Measurements from ENCODE around the gene FAM163A. TPM values are rescaled to one million over a fixed set of nuclear protein-coding genes. Genes with fewer than 3 reads are reported as not detected.
"Not testable (repeated sequence)": the region's sequence is repeated elsewhere in the genome, so short reads cannot be mapped to it uniquely, and the experiment has no call there.

Gene FAM163A
- polyA plus RNA-seq (2012; ENCODE audit: missing spikeins), result not detected

DNA sequence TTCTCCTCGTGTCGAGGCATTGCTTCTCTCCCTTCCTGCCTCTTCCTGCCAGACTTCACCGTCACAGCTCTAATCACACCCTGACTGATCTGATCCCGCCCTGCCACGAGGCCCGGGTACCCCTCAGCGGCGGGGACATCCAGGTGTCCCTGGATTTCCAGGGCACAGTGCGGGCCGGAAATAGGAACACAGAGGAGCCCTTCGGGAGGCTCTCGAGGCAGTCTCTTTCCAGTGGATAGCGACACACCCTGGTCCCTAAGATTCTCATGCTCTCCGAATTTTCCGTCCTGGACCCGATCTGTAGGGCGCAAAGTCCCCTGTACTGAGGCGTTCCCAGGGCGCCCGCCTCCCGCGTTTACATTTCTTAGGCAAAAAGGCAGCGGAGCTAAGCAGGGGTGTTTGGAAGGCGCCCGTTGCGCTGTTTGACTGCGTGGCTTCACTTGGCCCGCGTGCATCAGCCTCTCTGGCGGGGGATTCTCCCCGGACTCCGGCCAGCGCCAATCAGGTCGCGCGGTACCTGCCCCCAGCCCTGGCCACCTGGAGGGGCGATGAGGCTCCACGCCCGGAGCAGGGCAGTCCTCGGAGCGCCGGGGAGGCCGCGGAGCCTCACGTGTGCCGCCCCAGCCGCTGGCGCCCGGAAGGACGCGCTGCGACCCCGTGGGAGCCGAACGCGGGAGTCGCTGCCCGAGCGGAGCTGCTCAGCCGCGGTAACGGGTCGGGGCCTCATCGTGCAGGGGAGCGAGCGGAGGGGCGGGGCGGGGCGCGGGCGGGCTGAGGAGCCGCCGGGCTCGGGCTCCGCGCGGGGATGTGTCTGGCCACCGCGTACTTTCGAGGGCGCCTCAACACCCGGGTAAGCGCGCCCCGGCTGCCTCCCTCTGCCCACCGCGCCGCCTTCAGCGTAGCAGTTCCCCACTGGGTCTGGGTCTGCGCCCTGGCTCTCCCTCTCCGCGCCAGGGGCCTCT is at the start of gene FAM163A:
Gene FAM163A (plus strand): TSS at position 575 of the 962 bp plus-strand sequence. CDS start 69,807 bp downstream, outside the sequence.
- DNase-seq (ENCODE audit: insufficient read length), result no peak

GRCh38 chr1:179694530-179694929 is 48.6 kb upstream of the FAM163A start:
- not testable (repeated sequence) for FAIRE-seq; DNase-seq (ENCODE audit: insufficient read length)

More for the DNA sequence above, at the start of gene FAM163A:
- TF ChIP-seq TAF1 (IDR thresholded peaks at IDR 0.05; ENCODE audit: borderline replicate concordance, low read depth, low read length) (no peak), POLR2A (IDR thresholded peaks at IDR 0.05; ENCODE audit: low read depth, low read length) (no peak), POLR2AphosphoS5 (IDR thresholded peaks at IDR 0.05; ENCODE audit: low read depth, low read length) (no peak)
- FAIRE-seq, result no peak

DNA sequence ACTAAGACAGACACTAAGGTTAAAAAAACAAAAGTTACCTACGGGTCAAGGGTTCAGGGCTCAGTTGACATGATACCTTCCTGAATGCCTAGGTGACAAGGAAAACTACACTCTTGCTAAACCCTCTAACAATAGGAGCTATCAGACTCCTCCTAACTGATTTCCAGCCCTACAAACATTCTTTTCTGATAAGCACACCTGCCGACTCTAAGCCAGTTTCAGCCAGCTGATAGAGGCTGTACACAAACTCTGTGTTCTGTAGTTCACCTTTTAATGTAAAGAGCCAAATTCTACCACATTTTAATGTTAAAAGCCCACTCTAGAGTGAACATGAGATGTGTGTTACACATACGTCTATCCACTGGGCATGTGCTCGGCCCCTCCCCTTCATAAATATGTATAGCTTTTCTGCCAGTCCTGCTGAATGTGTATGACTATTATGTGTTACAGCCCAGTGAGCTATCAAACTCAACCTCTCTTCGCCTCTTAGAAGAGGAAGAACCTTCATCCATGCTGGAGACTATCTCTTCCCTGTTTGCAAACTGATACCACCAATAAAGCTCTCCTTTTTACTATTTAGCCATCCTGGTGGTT is 40.0 kb upstream of the FAM163A start:
- TF ChIP-seq POLR2AphosphoS5 (IDR thresholded peaks at IDR 0.05; ENCODE audit: low read depth, low read length) (no peak), TAF1 (IDR thresholded peaks at IDR 0.05; ENCODE audit: borderline replicate concordance, low read depth, low read length) (no peak), POLR2A (IDR thresholded peaks at IDR 0.05; ENCODE audit: low read depth, low read length) (no peak)
- no peak for DNase-seq (ENCODE audit: insufficient read length)
- FAIRE-seq, result no peak

DNA sequence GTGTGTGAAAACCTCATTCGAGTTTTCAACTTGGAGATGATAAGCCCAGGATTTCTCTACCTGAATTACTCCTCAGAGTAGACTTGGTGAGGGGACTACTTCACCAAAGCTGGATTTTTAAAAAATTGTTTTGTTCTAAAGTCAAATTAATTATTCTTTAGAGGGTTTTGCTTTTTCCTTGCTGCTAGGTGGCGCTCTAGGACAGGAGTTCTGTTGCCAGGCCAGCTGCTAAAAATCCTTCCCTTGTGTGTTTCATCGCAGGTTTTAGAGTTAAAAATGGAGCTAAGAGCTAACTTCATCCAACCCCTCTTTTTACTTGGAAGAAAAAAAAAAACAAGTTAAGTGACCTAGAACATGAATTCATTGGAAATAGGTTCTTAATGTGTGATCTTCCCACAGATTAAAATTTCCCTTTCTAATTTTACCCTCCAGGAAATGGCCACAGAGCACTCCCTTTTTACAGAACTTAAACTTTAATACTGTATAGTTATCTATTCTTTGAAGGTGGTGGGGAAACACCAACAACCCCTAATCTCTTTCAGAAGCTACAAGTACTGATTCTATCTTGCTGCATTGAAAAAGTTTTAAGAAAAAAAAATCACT is 36.7 kb upstream of the FAM163A start:
- peak; percentile 68 for FAIRE-seq

DNA sequence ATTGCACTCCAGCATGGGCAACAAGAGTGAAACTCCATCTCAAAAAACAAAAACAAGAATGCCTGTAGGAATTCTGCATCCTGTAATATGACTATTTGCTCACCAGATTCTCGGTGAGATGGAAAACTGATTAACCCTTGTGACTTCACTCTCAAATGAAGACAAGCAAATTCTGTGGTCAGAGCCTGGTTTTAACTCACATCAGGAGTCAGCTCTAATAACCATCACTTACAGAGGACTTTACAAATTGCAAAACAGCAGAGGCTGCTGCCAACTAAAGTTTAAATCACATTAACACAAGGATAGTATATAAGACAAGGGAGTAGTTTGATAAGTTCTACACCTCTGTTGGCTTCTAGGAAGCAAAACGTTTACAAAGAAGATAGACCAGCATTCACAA is 35.7 kb upstream of the FAM163A start:
- TF ChIP-seq POLR2AphosphoS5 (IDR thresholded peaks at IDR 0.05; ENCODE audit: low read depth, low read length) (no peak), POLR2A (IDR thresholded peaks at IDR 0.05; ENCODE audit: low read depth, low read length) (no peak), TAF1 (IDR thresholded peaks at IDR 0.05; ENCODE audit: borderline replicate concordance, low read depth, low read length) (no peak)
- FAIRE-seq (no peak), DNase-seq (ENCODE audit: insufficient read length) (no peak)

More for the DNA sequence above, 36.7 kb upstream of the FAM163A start:
- peak; percentile 21 for DNase-seq (ENCODE audit: insufficient read length)
- TF ChIP-seq POLR2AphosphoS5 (IDR thresholded peaks at IDR 0.05; ENCODE audit: low read depth, low read length) (no peak), TAF1 (IDR thresholded peaks at IDR 0.05; ENCODE audit: borderline replicate concordance, low read depth, low read length) (no peak), POLR2A (IDR thresholded peaks at IDR 0.05; ENCODE audit: low read depth, low read length) (no peak)

DNA sequence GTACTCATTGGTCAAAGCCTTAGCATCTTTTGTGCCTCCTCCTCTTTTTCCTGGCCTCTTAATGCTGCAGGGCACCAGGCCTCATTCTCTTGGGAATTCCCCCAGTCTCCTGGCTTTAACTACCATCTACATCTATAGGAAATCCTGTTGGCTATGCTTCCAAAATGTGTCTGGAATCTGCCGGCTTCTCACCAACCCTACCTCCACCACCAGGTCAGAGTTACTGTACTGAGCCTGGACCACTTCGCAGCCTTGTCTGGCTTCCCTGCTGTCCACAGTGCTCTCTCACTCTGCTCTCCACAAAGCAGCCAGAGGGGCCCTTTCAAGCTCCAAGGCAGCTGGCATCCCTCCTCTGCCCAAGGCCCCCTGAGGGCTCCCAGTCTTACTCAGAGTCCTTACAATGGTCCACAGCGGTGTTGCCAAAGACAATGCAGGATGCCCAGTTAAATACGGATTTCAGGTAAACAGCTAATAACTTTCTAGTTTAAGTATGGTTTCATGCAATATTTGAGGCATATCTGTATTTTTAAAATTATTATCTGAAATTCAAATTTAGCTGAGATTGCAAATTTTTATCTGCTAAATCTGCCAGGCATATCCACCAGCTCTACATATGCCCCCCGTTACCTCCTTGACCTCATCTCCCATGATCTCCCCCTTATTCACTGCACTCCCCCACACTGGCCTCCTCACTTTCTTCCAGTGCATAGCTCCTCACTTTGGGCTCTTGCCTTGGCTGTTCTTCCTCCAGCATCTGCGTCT is 34.5 kb upstream of the FAM163A start:
- FAIRE-seq, result no peak
- no peak for TF ChIP-seq POLR2A (IDR thresholded peaks at IDR 0.05; ENCODE audit: low read depth, low read length)
- TF ChIP-seq TAF1 (IDR thresholded peaks at IDR 0.05; ENCODE audit: borderline replicate concordance, low read depth, low read length), result no peak
- TF ChIP-seq POLR2AphosphoS5 (IDR thresholded peaks at IDR 0.05; ENCODE audit: low read depth, low read length), result no peak

GRCh38 chr1:179709841-179710329 is 33.2 kb upstream of the FAM163A start:
- no peak for TF ChIP-seq POLR2AphosphoS5 (IDR thresholded peaks at IDR 0.05; ENCODE audit: low read depth, low read length)
- no peak for TF ChIP-seq TAF1 (IDR thresholded peaks at IDR 0.05; ENCODE audit: borderline replicate concordance, low read depth, low read length)
- TF ChIP-seq POLR2A (IDR thresholded peaks at IDR 0.05; ENCODE audit: low read depth, low read length), result no peak
- DNase-seq (ENCODE audit: insufficient read length) (no peak), FAIRE-seq (peak; percentile 64)

More for the DNA sequence above, 34.5 kb upstream of the FAM163A start:
- no peak for DNase-seq (ENCODE audit: insufficient read length)

GRCh38 chr1:179714159-179714558 is 28.9 kb upstream of the FAM163A start:
- DNase-seq (ENCODE audit: insufficient read length), result no peak
- no peak for FAIRE-seq
- no peak for TF ChIP-seq POLR2AphosphoS5 (IDR thresholded peaks at IDR 0.05; ENCODE audit: low read depth, low read length)
- TF ChIP-seq POLR2A (IDR thresholded peaks at IDR 0.05; ENCODE audit: low read depth, low read length), result no peak
- TF ChIP-seq TAF1 (IDR thresholded peaks at IDR 0.05; ENCODE audit: borderline replicate concordance, low read depth, low read length), result no peak

- FAIRE-seq (no peak), DNase-seq (ENCODE audit: insufficient read length) (no peak)
- no peak for TF ChIP-seq POLR2A (IDR thresholded peaks at IDR 0.05; ENCODE audit: low read depth, low read length)
- TF ChIP-seq TAF1 (IDR thresholded peaks at IDR 0.05; ENCODE audit: borderline replicate concordance, low read depth, low read length), result no peak
- no peak for TF ChIP-seq POLR2AphosphoS5 (IDR thresholded peaks at IDR 0.05; ENCODE audit: low read depth, low read length)
Observed at GRCh38 chr1:179714623-179715022, 28.5 kb upstream of the FAM163A start.

- FAIRE-seq (no peak), DNase-seq (ENCODE audit: insufficient read length) (no peak)
- TF ChIP-seq POLR2A (IDR thresholded peaks at IDR 0.05; ENCODE audit: low read depth, low read length) (no peak), POLR2AphosphoS5 (IDR thresholded peaks at IDR 0.05; ENCODE audit: low read depth, low read length) (no peak), TAF1 (IDR thresholded peaks at IDR 0.05; ENCODE audit: borderline replicate concordance, low read depth, low read length) (no peak)
Observed at GRCh38 chr1:179719272-179719671, 23.8 kb upstream of the FAM163A start.

GRCh38 chr1:179728271-179728670 is 14.8 kb upstream of the FAM163A start:
- FAIRE-seq, result no peak
- DNase-seq (ENCODE audit: insufficient read length), result no peak
- TF ChIP-seq TAF1 (IDR thresholded peaks at IDR 0.05; ENCODE audit: borderline replicate concordance, low read depth, low read length) (no peak), POLR2AphosphoS5 (IDR thresholded peaks at IDR 0.05; ENCODE audit: low read depth, low read length) (no peak), POLR2A (IDR thresholded peaks at IDR 0.05; ENCODE audit: low read depth, low read length) (no peak)

Data from GM12892 (cell line).